GM19467 (cell line): ENCODE measurements around the gene FAM181A.

Source experiments
- ATAC-seq: cut with Tn5 transposase; IDR thresholded peaks from one replicate; pipeline ENCODE4 v1.9.1; 2021; ENCODE audit warnings: mild to moderate bottlenecking, moderate library complexity; ENCODE audit not compliant: unreplicated experiment

Gene FAM181A

DNA sequence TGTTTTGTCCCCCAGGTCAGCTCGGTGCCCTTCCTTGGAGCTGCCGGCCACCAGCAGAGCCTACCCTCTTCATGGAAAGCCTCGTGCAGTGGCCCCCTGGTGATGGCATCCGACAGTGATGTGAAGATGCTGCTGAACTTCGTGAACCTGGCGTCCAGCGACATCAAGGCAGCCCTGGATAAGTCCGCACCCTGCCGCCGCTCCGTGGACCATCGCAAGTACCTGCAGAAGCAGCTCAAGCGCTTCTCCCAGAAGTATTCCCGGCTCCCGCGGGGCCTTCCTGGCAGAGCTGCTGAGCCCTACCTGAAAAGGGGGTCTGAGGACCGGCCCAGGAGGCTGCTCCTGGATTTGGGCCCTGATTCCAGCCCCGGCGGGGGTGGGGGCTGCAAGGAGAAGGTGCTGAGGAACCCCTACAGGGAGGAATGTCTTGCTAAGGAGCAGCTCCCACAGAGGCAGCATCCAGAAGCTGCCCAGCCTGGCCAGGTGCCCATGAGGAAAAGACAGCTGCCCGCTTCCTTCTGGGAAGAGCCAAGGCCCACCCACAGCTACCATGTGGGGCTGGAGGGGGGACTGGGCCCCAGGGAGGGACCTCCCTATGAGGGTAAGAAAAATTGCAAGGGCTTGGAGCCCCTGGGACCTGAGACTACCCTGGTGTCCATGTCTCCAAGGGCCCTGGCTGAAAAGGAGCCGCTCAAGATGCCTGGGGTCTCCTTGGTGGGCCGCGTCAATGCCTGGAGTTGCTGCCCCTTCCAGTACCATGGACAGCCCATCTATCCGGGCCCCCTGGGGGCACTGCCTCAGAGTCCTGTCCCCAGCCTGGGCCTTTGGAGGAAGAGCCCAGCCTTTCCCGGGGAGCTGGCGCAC is 1.3 kb downstream of the FAM181A start:
- no peak for ATAC-seq

DNA sequence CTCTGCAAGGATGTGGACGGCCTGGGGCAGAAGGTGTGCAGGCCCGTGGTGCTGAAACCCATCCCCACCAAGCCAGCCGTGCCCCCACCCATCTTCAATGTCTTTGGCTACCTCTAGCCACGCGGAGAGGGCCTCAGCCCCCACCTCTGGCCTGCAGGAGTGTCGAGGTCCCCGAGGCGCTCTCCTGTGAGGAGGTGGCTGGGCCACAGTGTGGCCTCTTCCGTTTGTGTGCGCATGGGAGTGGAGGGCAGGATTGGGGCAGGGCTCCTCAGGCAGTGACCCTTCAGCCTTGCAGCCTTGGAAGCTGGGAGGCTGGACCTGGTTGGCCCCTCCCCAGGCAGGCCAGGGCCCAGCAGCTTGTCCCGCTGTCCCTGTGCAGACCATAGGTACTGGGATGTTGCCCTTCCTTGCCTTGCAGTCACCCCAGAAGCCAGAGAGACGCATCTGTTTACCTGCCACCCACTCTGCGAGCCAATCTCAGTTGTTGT is 1.9 kb downstream of the FAM181A start:
- no peak for ATAC-seq

DNA sequence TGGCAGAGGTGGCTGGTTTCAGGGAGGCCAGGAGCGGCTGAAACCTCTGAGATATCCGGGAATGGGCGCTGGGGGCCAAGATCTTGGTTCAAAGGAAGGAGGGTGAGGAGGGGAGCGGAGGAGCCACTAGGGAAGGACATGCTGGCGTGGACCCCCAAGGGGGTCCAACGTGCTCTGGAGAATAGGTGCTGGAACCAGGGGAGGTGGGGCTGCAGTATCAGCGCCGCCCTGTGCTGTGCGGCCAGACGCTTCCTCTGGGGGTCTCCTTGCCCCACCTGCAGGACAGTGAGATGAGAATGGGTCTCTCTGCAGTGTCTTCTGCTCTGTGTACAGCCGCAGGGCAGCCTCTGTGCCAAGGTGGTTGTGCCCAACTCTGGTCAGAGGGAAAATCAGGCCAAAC is 2.5 kb downstream of the FAM181A start:
- ATAC-seq = no peak

DNA sequence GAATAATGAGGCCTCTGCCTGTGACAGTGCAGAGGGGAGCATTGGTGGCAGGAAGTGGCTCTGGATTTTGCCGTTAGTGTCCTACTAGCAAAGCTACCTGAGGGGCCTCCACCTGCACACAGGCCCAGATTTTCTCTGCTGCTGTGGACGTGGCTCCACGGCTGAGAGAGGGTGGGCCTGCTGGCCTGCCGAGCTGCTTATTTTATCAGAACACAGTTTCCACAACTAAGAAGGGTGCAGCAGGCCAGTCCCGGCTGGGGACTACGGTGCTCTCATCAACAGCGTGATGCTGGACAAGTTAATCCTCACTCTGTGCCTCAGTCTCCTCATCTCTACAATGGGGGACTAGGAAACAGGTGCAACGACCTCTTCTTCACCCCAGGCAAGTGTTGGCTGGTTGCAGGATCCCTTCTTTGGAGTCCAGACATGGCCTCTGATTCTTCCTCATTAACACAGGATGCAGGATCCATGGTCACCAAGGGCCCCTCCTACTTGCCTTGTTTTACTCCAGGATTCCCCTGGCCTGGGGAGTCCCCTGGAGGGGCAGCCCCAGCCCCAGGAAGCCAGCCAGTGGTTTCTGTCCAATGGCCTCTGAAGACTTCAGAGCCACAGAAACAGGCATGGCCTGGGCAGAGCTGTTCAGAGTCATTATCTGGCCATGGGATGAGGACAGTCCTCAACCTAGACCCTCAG is 3.3 kb downstream of the FAM181A start:
- ATAC-seq = no peak

DNA sequence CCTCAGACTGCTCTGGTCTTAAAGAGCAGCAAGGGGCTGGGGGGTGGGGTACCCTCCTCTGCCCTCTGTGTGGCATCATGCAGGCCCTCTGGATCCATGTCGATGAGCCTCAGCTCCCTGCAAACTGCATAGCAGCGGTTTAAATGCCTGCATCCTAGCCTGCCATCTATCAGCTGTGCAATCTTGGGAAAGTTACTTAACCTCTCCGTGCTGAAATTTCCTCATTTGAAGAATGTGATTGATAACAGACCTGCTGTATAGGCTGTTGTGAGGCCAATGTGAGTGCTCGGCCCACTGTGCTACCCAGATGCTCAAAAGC is 3.8 kb downstream of the FAM181A start:
- no peak for ATAC-seq

DNA sequence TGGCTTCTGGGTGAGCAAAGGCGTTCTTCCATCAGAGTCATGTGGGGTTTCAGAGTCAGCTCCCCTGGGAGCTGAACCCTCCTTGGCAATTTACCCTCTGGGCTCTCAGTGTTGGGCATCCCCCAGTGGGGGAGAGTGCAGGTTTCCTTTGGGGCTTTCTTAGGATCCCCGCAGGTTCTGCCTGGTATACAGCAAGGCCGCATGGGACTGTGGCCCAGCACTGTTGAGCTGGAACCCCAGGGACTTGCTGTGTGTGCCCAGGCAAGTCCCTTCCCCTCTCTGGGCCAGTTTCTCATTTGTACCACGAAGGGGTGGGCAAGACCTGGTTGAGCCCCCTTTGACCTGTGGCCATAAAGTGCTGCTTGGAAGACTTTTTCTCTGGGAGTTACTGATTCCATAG is 5.5 kb downstream of the FAM181A start:
- no peak for ATAC-seq

DNA sequence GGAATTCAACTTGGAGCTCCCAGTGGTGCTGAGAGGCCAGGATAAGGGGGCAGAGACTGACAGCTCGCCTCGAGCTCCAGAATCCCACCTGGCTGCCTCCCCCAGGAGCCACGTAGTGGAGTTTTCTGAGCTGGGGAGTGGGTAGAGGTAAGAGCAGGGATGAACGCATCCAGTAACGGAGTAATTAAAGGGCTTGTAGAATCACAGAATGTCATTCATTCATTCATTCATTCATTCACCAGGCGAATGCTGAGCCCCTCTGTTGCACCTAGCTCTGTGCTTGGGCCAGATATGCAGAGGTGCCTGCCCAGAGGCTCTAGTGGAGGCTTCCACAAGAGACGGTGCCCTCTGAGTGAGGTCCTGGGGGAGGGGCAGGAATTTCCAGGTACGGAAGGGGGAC is 8.1 kb downstream of the FAM181A start:
- no peak for ATAC-seq

DNA sequence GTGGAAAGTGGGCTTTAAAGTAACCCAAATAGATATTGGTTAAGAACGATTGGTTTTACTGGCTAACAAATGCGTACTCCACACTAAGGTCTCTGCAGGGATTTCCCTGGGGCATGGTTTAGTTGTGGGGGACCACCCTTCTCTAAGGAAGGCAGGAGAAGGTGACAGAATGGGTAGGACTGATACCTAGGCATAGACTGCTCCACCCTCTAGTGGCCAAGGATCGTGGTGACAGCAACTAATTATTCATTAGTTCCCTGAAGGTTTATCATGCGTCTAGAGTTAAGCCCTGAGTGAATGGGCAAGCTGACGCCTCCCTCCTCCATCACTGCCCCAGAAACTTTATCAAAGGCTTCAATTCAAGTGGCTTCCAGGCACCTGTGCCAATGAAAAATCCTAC is 9.1 kb downstream of the FAM181A start:
- ATAC-seq = no peak

DNA sequence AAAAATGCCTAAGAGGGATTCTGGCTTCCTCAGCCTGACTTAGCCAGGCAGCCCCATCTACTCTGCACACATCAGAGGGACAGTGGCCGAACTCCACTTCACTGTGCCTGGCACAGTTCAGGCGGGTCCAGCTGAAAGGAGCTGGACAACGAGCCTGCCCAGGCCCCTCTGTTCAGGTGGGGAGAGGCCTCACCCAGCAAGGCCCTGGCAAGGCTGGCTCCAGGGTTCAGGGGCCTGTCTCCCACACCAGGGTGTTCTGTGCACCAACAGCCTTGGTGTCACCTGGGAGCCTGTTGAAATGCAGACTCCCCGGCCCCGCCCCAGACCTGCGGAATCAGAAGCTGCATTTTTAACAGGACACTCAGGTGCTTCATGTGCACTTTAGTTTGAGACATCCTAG is 9.8 kb downstream of the FAM181A start:
- no peak for ATAC-seq

DNA sequence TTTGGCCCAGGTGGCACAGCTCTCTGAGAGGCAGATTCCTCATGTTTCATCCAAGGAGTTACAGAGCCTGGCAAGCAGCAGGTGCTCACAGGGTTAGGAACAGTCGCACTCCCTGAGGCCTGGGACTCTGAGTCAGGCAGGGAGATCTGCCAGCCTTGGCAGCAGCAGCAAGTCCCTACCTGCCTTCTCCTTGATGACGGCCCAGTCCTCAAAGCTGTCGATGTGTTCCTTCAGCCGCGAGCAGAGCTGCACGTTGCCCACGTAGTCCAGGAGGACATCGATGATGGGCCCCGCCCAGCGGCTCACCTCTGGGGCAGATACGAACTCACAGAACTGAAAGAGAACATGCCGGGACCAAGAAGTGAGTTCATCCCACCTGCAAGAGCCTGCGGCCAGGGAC is 10.4 kb downstream of the FAM181A start:
- no peak for ATAC-seq

DNA sequence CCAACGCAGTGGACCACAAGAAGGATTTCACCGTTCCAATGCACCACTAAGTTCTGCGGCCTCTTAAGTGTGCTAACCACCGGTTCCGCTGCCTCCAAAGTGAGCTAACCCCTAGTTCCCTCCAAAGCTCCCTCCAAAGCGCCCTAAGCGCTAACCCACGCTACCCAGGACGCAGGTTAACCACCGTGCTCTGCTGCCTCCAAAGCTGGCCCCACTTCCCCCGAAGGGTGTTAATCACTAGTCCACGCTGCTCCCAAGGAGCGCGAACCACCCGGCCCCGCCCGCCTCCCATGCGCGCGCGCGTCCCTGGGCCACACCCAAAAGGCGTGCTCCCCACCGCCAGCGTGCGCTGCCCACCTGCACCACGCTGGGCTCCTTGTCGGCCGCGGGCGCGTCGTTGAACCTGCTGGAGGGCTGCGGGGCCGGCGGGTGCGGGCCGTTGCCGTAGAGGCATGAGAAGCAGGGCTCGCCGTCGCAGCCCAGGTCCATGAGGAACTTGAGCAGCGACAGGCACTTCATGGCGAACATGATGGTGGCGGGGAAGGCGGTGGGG is 11.7 kb downstream of the FAM181A start:
- ATAC-seq = no peak

DNA sequence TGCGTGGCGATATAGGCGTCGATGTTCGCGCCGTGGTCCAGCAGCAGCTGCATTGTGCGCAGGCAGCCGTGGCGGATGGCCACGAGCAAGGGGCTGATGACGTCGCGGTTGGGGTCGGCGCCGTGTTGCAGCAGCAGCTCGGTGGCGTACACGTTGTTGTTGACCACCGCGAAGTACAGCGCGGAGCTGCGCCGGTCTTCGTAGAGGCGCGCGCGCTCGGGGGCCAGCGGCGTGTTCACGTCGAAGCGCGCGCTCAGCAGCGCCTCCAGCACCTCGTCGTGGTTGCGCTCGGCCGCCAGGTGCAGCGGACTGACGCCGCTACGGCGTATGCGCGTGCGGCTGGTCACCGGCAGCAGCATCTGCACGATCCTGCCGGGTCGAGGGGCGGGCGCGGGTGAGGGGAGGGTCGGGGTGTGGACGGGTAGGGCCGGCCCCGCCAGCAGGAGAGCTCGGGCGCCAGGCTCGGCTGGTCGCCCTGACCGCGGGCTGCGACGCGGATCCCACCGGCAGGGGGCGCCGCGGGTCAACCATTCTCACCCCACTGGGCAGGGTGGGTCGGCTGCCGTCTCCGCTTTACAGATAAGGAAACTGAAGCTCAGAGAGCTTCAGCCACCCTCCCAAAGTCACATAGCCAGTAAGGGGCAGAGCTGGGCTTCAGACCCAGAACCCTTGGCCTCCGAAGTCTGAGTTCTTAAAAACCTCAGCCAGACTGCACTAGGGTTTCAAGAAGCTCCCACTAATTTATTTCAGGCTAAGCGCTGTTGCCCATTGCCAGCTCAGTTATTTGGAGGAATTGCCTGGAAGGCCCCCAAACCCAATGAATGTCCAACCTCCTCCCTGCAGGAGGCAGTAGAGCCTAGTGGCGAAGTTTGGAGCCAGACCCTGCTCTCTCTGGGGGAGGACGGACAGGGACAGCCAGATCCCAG is 12.4 kb downstream of the FAM181A start:
- peak; percentile 75 for ATAC-seq

DNA sequence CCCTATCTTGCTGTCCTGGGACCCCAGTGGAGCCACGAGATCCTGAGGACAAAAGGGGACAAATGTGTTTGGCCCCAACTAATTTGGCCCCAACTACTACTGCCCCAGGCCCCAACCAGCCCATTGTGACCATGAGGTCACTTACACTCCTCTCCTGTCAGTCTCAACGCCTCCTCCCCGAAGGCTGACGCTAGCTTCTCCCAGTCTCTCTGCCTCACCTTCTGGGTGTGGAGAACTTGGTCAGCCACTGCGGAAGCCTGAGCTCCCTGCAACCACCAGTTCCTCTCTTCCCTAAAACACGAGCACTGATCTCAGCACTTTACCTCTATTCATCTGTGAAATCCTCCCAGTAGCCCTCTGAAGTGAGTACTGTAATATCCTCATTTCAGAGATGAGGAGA is 13.3 kb downstream of the FAM181A start:
- no peak for ATAC-seq

DNA sequence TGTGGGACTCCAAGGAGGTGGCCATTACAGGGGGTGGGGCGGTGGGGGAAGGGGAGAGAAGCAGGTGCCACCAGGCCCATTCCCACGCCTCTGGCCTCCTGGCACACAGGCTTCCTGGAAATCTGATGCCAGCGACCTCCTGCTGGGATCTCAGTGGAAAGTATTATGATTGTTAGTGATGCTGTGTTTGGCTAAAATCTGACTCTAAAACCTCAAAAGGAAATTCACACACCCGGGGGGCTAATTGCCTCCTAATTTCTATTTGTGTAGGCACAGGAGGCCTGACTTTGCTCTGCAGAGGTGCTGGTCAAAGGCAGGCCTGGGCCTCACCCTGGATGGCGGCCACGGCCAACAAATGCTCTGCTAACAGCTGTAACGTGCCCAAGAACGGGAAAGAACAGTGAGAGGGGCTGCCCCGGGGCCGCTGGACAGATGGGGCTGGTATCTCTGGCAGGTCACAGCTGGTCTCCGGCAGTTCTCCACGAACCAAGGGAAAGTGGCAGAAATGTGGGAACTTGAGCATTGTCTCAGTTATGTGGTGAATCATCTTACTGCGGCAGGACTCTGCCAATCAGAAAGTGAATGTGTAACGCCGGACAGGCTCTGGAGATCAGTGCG is 14.3 kb downstream of the FAM181A start:
- no peak for ATAC-seq

DNA sequence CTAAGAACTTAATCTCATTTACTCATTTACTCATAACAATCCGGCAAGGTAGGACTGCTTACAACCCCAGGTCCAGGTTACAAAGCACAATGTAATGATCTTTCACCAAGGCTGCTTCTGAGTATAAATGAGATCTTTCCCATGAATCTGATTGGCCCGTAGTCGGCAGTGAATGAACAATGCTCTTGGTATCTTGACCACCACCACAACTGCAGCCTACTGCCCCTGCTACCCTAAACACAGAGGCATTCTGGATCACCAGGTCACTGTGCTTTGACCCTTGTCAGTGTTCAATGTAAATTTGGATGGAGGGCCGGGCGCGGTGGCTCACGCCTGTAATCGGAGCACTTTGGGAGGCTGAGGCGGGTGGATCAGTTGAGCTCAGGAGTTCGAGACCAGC is 15.9 kb downstream of the FAM181A start:
- ATAC-seq = no peak

DNA sequence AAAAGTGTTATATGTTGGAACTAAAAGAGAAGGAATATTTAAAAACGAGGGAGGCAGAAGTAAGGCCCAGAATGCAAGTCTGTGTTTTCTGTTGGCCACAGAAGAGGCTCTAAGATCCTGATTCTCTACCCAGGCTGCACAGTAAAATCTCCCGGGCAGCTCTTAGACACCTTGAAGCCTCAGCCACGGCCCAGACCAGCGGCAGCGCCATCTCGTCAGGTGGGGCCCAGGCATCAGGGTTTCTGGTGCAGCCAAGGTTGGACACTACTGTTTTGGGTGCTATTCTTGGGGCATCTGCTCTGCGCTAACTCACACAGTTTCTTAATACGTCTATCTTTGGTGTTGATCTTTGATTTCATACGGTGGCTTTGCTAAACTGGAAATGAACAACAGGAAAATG is 16.8 kb downstream of the FAM181A start:
- ATAC-seq = no peak

DNA sequence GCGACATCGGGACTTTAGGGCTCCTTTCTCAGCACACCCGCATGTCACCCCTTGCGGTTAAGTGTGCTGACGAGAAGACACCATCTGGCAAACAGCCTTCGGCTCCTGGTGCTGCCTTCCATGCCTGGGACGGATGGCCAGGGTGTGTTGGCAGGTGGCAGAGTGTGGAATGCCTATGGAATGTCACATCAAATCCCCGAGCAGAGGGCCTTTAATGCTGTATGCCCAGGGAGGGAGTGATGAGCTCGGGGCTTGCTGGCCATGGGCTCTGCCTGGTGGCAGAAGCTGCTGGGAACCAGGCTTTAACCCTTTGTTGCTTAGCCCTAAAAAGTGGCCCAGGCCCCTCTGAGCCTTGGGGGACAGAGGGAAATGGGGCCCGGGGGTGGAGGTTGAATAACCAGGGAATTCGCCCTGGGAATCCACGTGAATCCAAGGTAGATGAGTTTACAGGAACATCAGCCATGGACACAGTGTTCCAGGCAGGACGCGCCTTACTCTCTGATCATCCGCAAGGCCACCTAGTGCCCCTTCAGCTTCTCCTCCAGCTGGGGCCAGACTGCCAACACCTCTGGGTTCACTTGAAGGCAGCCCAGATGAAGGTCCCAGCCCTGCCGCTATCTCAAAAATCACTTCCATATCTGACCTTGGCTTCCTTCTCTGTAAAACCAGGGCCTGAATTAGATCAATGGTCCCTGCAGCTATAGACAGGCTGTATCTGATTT is 17.4 kb downstream of the FAM181A start:
- ATAC-seq = no peak

DNA sequence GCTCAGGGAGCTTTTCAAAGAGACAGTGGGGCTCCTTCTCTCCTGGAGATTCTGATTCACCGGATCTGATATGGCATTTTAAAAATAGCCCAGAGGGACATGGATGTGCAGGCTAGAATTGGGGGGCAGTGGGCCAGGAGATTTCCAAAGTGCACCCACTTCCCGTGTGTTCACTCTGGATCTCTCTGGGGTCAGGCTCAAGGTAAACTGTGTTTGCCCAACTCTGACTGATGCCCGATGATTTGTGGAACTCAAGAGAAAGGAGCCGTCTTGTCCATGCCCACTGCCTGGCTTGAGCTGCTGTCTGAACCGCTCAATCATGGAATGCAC is 17.9 kb downstream of the FAM181A start:
- no peak for ATAC-seq

DNA sequence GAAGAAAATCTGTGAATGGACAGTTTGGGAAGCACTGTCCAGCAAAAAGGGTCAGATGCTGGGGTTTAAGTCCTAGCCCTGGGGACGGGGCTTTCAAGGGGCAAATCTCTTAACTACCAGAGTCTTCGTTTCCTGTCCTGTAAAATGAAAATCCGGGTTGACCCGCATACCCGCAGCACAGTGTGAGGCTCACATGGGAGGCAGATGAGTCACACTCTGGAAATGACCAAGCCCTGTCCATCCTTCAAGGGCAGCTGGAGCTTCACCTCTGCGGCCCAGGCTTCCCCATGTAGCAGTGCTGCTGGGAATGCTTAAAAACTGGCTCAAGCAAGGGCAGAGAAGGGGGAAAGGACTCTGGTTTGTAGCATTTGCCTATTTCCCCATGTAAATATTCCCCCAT is 19.0 kb downstream of the FAM181A start:
- no peak for ATAC-seq

DNA sequence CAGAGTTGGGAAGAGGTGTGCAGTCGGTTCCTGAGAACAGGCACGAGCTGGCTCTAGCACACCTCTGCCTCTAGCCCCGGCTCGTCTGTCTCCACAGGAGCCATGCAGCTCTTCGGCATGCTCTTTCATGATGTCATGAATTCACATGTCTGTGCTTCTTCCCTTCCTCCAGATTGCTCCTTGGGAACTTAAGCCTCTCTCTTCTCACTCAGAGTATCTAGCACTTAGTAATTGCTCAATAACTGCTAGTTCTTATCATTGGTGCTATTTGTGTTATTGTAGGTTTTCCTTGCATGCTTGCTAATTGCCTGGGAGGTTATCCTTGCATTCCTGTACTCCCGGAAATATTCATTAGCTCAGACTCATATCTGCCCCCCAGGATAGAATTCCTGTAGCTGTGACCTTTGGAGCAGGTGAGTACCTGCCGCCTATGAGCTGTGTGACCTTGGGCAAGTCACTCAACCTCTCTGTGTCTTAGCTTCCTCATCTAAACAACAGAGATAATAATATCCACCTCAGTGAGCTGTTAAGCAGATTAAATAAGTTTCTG is 19.5 kb downstream of the FAM181A start:
- ATAC-seq = no peak
